Naive thymus-derived CD4-positive, alpha-beta T cell (primary cell): ENCODE data around the gene ERGIC3. TPM values are rescaled to one million over a fixed set of nuclear protein-coding genes. Genes with fewer than 3 reads are reported as not detected.

Source experiments
- ATAC-seq: fragments of 150-1000 bp; cut with Tn5 transposase; 2 replicates; pipeline ENCODE4 v1.10.0; 2021; ENCODE audit warnings: mild to moderate bottlenecking, moderate library complexity
- CTCF ChIA-PET: fragments of 350-600 bp; sonication (Branson Sonifier 250); formaldehyde crosslinking; loops from one replicate; lab custom pipeline; 2021; ENCODE audit warnings: antibody characterized with exemption; lab: Charles Lee
- POLR2A ChIA-PET: fragments of 350-600 bp; sonication (Branson Sonifier 250); formaldehyde crosslinking; loops from one replicate; lab custom pipeline; 2021; ENCODE audit warnings: antibody characterized with exemption, inconsistent platforms; lab: Charles Lee
- DNase-seq, 9 donors: peaks; one replicate each; pipeline versions ENCODE4 v3.0.0 to v3.0.0-alpha.2; 2020 to 2022; ENCODE audit warnings: mixed read lengths in 1 of 9
- H3K27ac ChIP-seq: one replicate; pipeline ENCODE4 v1.7.0; 2013; ENCODE audit warnings: mild to moderate bottlenecking, low read depth, low read length, moderate library complexity
- H3K27me3 ChIP-seq, 2 donors: one replicate each; pipeline ENCODE4 v1.7.0; 2013; ENCODE audit warnings: low read length in 2 of 2, mild to moderate bottlenecking in 2 of 2, moderate library complexity in 2 of 2; ENCODE audit not compliant: control insufficient read depth in 2 of 2, insufficient read depth in 2 of 2
- H3K36me3 ChIP-seq, 3 experiments: 1 replicate in 2 of 3; 2 replicates in 1 of 3; pipeline ENCODE4 v1.7.0; 2013; ENCODE audit warnings: low read length in 3 of 3, mild to moderate bottlenecking in 3 of 3, moderate library complexity in 1 of 3; ENCODE audit not compliant: insufficient read depth in 3 of 3, control insufficient read depth in 2 of 3
- H3K4me1 ChIP-seq, 2 donors: one replicate each; pipeline ENCODE4 v1.7.0; 2013; ENCODE audit warnings: low read length in 2 of 2, mild to moderate bottlenecking in 2 of 2, moderate library complexity in 1 of 2; ENCODE audit not compliant: control insufficient read depth in 2 of 2, insufficient read depth in 2 of 2
- H3K4me3 ChIP-seq: 2 replicates; pipeline ENCODE4 v1.7.0; 2013; ENCODE audit warnings: mild to moderate bottlenecking, low read length
- H3K9me3 ChIP-seq, 3 experiments: 1 replicate in 2 of 3; 2 replicates in 1 of 3; pipeline ENCODE4 v1.7.0; 2013; ENCODE audit warnings: low read length in 3 of 3; ENCODE audit not compliant: control insufficient read depth in 2 of 3
- H3K27ac Mint-ChIP-seq, 9 donors: one replicate each; pipeline ENCODE4 v1.8.0; 2020 to 2022; ENCODE audit warnings: mixed read lengths in 9 of 9, mild to moderate bottlenecking in 8 of 9, moderate library complexity in 5 of 9, inconsistent platforms in 2 of 9
- H3K27me3 Mint-ChIP-seq, 5 donors: one replicate each; pipeline ENCODE4 v1.8.0; 2021 to 2022; ENCODE audit warnings: mixed read lengths in 5 of 5, mild to moderate bottlenecking in 1 of 5
- H3K36me3 Mint-ChIP-seq, 5 donors: one replicate each; pipeline ENCODE4 v1.8.0; 2020 to 2022; ENCODE audit warnings: mixed read lengths in 5 of 5, mild to moderate bottlenecking in 3 of 5, inconsistent platforms in 1 of 5
- H3K4me1 Mint-ChIP-seq, 7 donors: one replicate each; pipeline ENCODE4 v1.8.0; 2020 to 2022; ENCODE audit warnings: mixed read lengths in 7 of 7, mild to moderate bottlenecking in 3 of 7, inconsistent platforms in 1 of 7
- H3K4me3 Mint-ChIP-seq, 10 donors: one replicate each; pipeline ENCODE4 v1.8.0; 2020 to 2022; ENCODE audit warnings: mild to moderate bottlenecking in 10 of 10, mixed read lengths in 10 of 10, moderate library complexity in 6 of 10, inconsistent platforms in 2 of 10
- H3K9me3 Mint-ChIP-seq, 11 donors: one replicate each; pipeline ENCODE4 v1.8.0; 2020 to 2022; ENCODE audit warnings: mixed read lengths in 11 of 11, mild to moderate bottlenecking in 4 of 11, inconsistent platforms in 1 of 11, moderate library complexity in 1 of 11
- intact Hi-C, 2 donors: fragments of 100-400 bp; cut with micrococcal nuclease; formaldehyde crosslinking; loops; one replicate each; pipeline ENCODE4 v1.15.1; 2023
- polyA plus RNA-seq, 2 donors: library from polyadenylated mRNA; unstranded; fragments of 300-500 nt; fragmentation: Illumina TruSeq; gene quantifications; one replicate each; pipeline ENCODE4 v1.2.3, GENCODE V29; 2021
- total RNA-seq, 6 experiments: library from RNA in 5 of 6; stranded (reverse) in 5 of 6; gene quantifications; 1 replicate in 5 of 6; 2 replicates in 1 of 6; pipeline ENCODE4 v1.2.3 and lab custom pipeline; 2021 to 2026

Gene ERGIC3
- total and polyA plus RNA-seq, 7 experiments from 2014 or later, result 135 to 158 (median 148) TPM

GRCh38 chr20:35568645-35569044 lies 26.8 kb downstream of the ERGIC3 start:
- peak overlapping the region in 1 of 9 donors; percentile 48 for H3K27ac Mint-ChIP-seq
- H3K4me1 ChIP-seq, result no peaks in the 10 kb centered on the region
- ChIA-PET POLR2A (no interaction called here), CTCF (no interaction called here)
- H3K27me3 Mint-ChIP-seq, result peaks cover 0 to 8% (median 0%) of the 10 kb centered on the region in 5 donors
- no peaks in the 10 kb centered on the region for H3K27me3 ChIP-seq
- H3K9me3 Mint-ChIP-seq, result peaks cover 2 to 20% (median 6%) of the 10 kb centered on the region in 11 donors
- ATAC-seq, result no peak
- DNase-seq, result no peak
- peaks cover 3 to 5% (median 4%) of the 10 kb centered on the region in 5 donors for H3K36me3 Mint-ChIP-seq
- no peak overlapping the region for H3K27ac ChIP-seq
- H3K36me3 ChIP-seq, result no peaks in the 10 kb centered on the region
- intact Hi-C loops, result no loop called here
- H3K4me1 Mint-ChIP-seq, result peaks cover 0 to 3% (median 0%) of the 10 kb centered on the region in 7 donors
- no peak overlapping the region for H3K4me3 ChIP-seq
- no peak overlapping the region for H3K4me3 Mint-ChIP-seq
- no peaks in the 10 kb centered on the region for H3K9me3 ChIP-seq

GRCh38 chr20:35571555-35571954 lies 29.7 kb downstream of the ERGIC3 start:
- H3K9me3 Mint-ChIP-seq, result peaks cover 2 to 28% (median 6%) of the 10 kb centered on the region in 11 donors
- Histone ChIP-seq H3K27me3 (no peaks in the 10 kb centered on the region), H3K4me3 (no peak overlapping the region), H3K9me3 (no peaks in the 10 kb centered on the region), H3K27ac (no peak overlapping the region), H3K36me3 (no peaks in the 10 kb centered on the region), H3K4me1 (no peaks in the 10 kb centered on the region)
- DNase-seq (no peak), ATAC-seq (no peak)
- H3K36me3 Mint-ChIP-seq, result peaks cover 3 to 9% (median 5%) of the 10 kb centered on the region in 5 donors
- ChIA-PET CTCF (no interaction called here), POLR2A (no interaction called here)
- peaks cover 0 to 12% (median 0%) of the 10 kb centered on the region in 5 donors for H3K27me3 Mint-ChIP-seq
- intact Hi-C loops, result no loop called here
- H3K4me1 Mint-ChIP-seq, result peaks cover 0 to 3% (median 0%) of the 10 kb centered on the region in 7 donors
- H3K27ac Mint-ChIP-seq, result no peak overlapping the region
- no peak overlapping the region for H3K4me3 Mint-ChIP-seq

- Histone ChIP-seq H3K27ac (no peak overlapping the region), H3K4me3 (no peak overlapping the region), H3K9me3 (no peaks in the 10 kb centered on the region), H3K36me3 (no peaks in the 10 kb centered on the region), H3K4me1 (no peaks in the 10 kb centered on the region), H3K27me3 (no peaks in the 10 kb centered on the region)
- CTCF ChIA-PET, result no interaction called here
- Mint-ChIP-seq H3K27ac (peak overlapping the region in 1 of 9 donors; percentile 24), H3K4me3 (no peak overlapping the region), H3K27me3 (peaks cover 0 to 8% (median 0%) of the 10 kb centered on the region in 5 donors), H3K4me1 (peaks cover 0 to 3% (median 0%) of the 10 kb centered on the region in 7 donors), H3K36me3 (peaks cover 3 to 9% (median 5%) of the 10 kb centered on the region in 5 donors), H3K9me3 (peaks cover 2 to 28% (median 6%) of the 10 kb centered on the region in 11 donors)
- POLR2A ChIA-PET, result no interaction called here
- intact Hi-C loops, result no loop called here
- no peak for DNase-seq
- ATAC-seq, result no peak
Measured at GRCh38 chr20:35572838-35573237, 31.0 kb downstream of the ERGIC3 start.

- ChIA-PET CTCF (no interaction called here), POLR2A (no interaction called here)
- Mint-ChIP-seq H3K4me3 (no peak overlapping the region), H3K9me3 (peaks cover 2 to 28% (median 6%) of the 10 kb centered on the region in 11 donors), H3K27me3 (peaks cover 0 to 6% (median 0%) of the 10 kb centered on the region in 5 donors), H3K36me3 (peaks cover 3 to 9% (median 5%) of the 10 kb centered on the region in 5 donors), H3K27ac (no peak overlapping the region), H3K4me1 (no peaks in the 10 kb centered on the region)
- Histone ChIP-seq H3K36me3 (no peaks in the 10 kb centered on the region), H3K4me1 (no peaks in the 10 kb centered on the region), H3K4me3 (no peak overlapping the region), H3K9me3 (no peaks in the 10 kb centered on the region), H3K27ac (no peak overlapping the region), H3K27me3 (no peaks in the 10 kb centered on the region)
- no peak for ATAC-seq
- DNase-seq, result no peak
- intact Hi-C loops, result no loop called here
Measured at GRCh38 chr20:35575958-35576357, 34.1 kb downstream of the ERGIC3 start.

- no peaks in the 10 kb centered on the region for H3K4me1 ChIP-seq
- Mint-ChIP-seq H3K9me3 (peaks cover 2 to 30% (median 11%) of the 10 kb centered on the region in 11 donors), H3K4me1 (no peaks in the 10 kb centered on the region), H3K36me3 (peaks cover 0 to 9% (median 5%) of the 10 kb centered on the region in 5 donors), H3K4me3 (no peak overlapping the region), H3K27me3 (peaks cover 0 to 6% (median 0%) of the 10 kb centered on the region in 5 donors), H3K27ac (no peak overlapping the region)
- no peaks in the 10 kb centered on the region for H3K27me3 ChIP-seq
- peaks cover 0 to 4% (median 0%) of the 10 kb centered on the region in 3 experiments for H3K9me3 ChIP-seq
- CTCF ChIA-PET, result interaction anchor here (0.6 kb wide), 1 partner anchor 15 kb away, joined by 4 read pairs; no protein-coding TSS in a partner anchor
- DNase-seq (no peak), ATAC-seq (no peak)
- intact Hi-C loops, result no loop called here
- H3K27ac ChIP-seq, result no peak overlapping the region
- no peaks in the 10 kb centered on the region for H3K36me3 ChIP-seq
- H3K4me3 ChIP-seq, result no peak overlapping the region
- POLR2A ChIA-PET, result no interaction called here
Measured at GRCh38 chr20:35576816-35577215, 34.9 kb downstream of the ERGIC3 start.

GRCh38 chr20:35578469-35578868 lies 36.6 kb downstream of the ERGIC3 start:
- Mint-ChIP-seq H3K27me3 (peaks cover 0 to 4% (median 0%) of the 10 kb centered on the region in 5 donors), H3K27ac (no peak overlapping the region), H3K9me3 (peaks cover 0 to 23% (median 6%) of the 10 kb centered on the region in 11 donors), H3K4me1 (no peaks in the 10 kb centered on the region), H3K36me3 (peaks cover 0 to 4% (median 0%) of the 10 kb centered on the region in 5 donors), H3K4me3 (no peak overlapping the region)
- ChIA-PET CTCF (no interaction called here), POLR2A (no interaction called here)
- ATAC-seq (no peak), DNase-seq (no peak)
- Histone ChIP-seq H3K27me3 (no peaks in the 10 kb centered on the region), H3K27ac (no peak overlapping the region), H3K36me3 (no peaks in the 10 kb centered on the region), H3K4me3 (no peak overlapping the region), H3K4me1 (no peaks in the 10 kb centered on the region), H3K9me3 (peaks cover 0 to 6% (median 0%) of the 10 kb centered on the region in 3 experiments)
- intact Hi-C loops, result no loop called here

- Mint-ChIP-seq H3K9me3 (peaks cover 0 to 18% (median 6%) of the 10 kb centered on the region in 11 donors), H3K27ac (no peak overlapping the region), H3K4me3 (no peak overlapping the region), H3K36me3 (peaks cover 0 to 2% (median 0%) of the 10 kb centered on the region in 5 donors), H3K27me3 (peaks cover 0 to 4% (median 0%) of the 10 kb centered on the region in 5 donors), H3K4me1 (no peaks in the 10 kb centered on the region)
- H3K36me3 ChIP-seq, result no peaks in the 10 kb centered on the region
- ChIA-PET CTCF (no interaction called here), POLR2A (no interaction called here)
- ATAC-seq, result no peak
- DNase-seq, result no peak
- intact Hi-C loops, result no loop called here
- H3K4me3 ChIP-seq, result no peak overlapping the region
- peaks cover 0 to 6% (median 0%) of the 10 kb centered on the region in 3 experiments for H3K9me3 ChIP-seq
- no peak overlapping the region for H3K27ac ChIP-seq
- no peaks in the 10 kb centered on the region for H3K4me1 ChIP-seq
- no peaks in the 10 kb centered on the region for H3K27me3 ChIP-seq
Measured at GRCh38 chr20:35579196-35579595, 37.3 kb downstream of the ERGIC3 start.
